Measurements from ENCODE around the gene MUC2. TPM values are rescaled to one million over a fixed set of nuclear protein-coding genes. Genes with fewer than 3 reads are reported as not detected.

The MUC2 gene
- total RNA-seq, 2 experiments from 2014 or later: not detected

DNA sequence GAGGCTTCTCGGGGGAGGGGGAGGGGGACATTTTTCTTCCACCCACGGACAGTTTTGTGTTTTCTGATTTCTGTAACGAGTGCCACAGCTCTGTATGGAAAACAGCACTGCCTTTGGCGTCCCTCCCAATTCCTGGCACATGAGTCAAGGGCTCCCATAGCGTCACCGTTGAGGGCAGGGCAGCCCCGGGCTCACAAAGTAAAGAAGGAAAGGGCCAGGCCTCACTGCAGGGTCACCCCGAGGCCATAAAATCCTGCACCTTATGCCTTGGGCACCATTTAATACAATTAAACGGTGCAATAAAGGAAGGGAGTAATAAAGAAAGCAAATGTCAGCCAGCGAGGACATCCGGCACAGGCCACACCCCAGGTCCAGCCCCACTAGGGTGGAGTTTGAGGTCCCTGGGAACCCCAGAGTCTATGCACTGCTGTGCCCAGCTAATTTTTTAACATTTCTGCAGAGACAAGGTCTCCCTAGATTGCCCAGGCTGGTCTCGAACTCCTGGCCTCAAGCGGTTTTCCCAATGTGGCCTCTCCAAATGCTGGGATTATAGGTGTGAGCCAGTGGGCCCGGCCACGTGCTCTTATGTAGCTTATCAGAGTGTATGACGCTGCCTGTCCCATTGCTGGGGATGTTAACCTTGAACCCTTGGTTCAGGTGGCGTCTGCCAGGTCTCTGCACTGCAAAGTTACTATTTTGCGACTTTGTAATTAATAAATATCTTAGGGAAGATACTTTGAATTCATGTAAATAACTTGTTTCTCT is 13.6 kb upstream of the MUC2 start:
- ChIA-PET CTCF (no interaction called here), POLR2A (no interaction called here)
- H3K4me3 Mint-ChIP-seq: no peak overlapping the region

DNA sequence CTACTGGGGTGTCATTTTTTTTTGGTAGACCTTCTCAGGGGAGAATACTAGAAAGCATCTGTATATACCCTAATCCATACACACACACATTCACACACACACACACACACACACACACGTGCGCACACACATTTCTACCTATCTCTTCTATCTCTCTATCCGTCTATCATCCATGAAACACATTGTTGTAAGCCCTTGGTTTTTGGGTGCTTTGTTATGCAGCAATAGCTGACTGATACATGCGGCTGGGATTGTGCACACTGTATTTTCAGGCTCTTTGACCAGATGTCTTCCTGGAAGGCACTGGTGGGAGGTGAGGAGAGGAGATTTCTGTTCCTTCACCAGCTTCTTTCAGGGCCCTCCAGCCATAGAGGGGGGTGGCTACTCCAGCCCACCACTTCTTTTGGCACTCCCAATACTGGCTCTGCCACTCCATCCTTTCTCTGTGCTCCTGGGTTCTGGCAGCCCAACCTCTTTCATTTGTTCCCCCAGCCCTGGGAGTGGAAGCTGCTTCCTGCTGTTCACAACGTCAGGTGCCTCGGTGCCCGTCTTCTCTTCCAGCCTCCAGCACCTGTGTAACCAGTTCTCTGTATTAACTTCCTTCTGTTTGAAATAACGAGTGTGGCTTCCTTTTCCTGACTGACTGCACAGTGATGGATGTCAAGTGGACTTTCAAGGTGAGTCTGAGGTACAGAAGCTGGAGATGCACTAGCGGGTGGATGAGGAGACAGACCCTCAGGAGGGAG is 12.4 kb upstream of the MUC2 start:
- POLR2A ChIA-PET: no interaction called here
- Mint-ChIP-seq H3K4me1 (no peaks in the 10 kb centered on the region), H3K27ac (no peak overlapping the region), H3K9me3 (peaks cover 4% of the 10 kb centered on the region), H3K36me3 (ENCODE audit: low read depth) (no peaks in the 10 kb centered on the region), H3K27me3 (peaks cover 30% of the 10 kb centered on the region), H3K4me3 (no peak overlapping the region)
- CTCF ChIA-PET: no interaction called here
- no peak for DNase-seq

More for the DNA sequence above, 13.6 kb upstream of the MUC2 start:
- DNase-seq: no peak
- peaks cover 29% of the 10 kb centered on the region for H3K27me3 Mint-ChIP-seq
- H3K4me1 Mint-ChIP-seq: no peaks in the 10 kb centered on the region
- no peaks in the 10 kb centered on the region for H3K36me3 Mint-ChIP-seq (ENCODE audit: low read depth)
- no peak overlapping the region for H3K27ac Mint-ChIP-seq
- peaks cover 4% of the 10 kb centered on the region for H3K9me3 Mint-ChIP-seq

DNA sequence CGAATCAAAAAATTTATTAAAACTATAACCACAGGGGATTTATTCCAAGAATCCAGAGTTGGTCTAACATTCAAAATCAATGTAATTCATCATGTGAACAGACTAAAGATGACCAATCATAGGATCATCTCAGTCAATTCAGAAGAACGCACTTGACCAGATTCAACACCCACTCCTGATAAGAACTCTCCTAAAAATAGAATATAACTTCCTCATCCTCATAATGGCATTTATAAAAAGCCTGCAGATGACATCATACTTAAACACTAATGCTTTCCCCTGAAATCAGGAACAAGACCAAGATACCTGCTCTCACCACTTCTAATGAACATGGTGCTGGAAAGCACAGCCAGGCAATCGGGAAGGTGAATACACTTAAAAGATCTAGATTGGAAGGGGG is 10.5 kb upstream of the MUC2 start:
- H3K27me3 Mint-ChIP-seq: peaks cover 26% of the 10 kb centered on the region
- POLR2A ChIA-PET: no interaction called here
- CTCF ChIA-PET: no interaction called here
- H3K9me3 Mint-ChIP-seq: peaks cover 4% of the 10 kb centered on the region
- H3K27ac Mint-ChIP-seq: no peak overlapping the region
- no peaks in the 10 kb centered on the region for H3K4me1 Mint-ChIP-seq
- no peaks in the 10 kb centered on the region for H3K36me3 Mint-ChIP-seq (ENCODE audit: low read depth)
- H3K4me3 Mint-ChIP-seq: no peak overlapping the region
- DNase-seq: no peak

DNA sequence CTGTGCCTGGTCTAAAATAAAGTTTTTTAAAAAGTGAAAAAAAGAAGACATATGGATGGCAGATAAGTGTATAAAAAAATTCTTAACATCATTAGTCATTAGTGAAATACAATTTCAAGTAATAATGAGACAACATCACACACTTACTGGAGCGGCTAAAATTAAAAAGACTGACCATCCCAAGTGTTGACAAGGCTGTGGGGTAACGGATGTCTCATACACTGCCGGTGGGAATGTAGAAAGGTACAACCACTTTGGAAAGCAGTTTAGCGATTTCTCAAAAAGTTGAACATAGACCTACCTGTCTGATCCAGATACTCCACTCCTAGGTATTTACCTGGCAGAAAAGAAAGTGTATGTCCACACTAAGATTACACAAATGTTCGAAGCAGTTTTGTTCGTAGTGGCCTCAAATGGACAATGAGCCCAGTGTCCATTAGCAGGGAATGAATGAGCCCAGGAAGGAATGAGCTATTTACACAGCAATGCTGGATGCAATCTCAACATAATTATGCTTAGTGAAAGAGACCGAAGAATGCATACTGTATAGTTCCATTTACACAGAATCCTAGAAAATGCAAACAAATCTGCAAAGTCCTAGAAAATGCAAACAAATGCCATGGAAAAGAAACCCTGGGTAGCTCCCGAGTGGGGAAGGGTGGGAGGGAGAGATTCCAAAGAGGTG is 6.7 kb upstream of the MUC2 start:
- ChIA-PET POLR2A (no interaction called here), CTCF (no interaction called here)
- Mint-ChIP-seq H3K4me3 (no peak overlapping the region), H3K36me3 (ENCODE audit: low read depth) (no peaks in the 10 kb centered on the region), H3K27me3 (peaks cover 19% of the 10 kb centered on the region), H3K9me3 (no peaks in the 10 kb centered on the region), H3K4me1 (no peaks in the 10 kb centered on the region), H3K27ac (no peak overlapping the region)
- no peak for DNase-seq

DNA sequence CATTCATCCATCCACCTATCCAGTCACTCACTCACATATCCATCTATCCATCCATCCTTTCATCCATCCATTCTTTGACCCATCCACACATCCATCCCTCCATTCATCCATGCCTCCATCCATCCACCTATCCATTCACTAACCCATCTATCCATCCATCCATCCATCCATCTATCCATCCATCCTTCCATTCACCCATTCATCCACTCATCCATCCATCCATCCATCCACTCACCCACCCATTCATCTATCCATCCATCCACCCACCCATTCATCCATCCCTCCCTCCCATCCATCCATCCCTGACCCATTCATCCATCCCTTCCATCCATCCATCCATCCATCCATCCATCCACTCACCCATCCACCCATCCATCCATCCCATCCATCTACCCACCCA is 4.9 kb upstream of the MUC2 start:
- no peak overlapping the region for H3K4me3 Mint-ChIP-seq
- H3K9me3 Mint-ChIP-seq: no peaks in the 10 kb centered on the region
- no peaks in the 10 kb centered on the region for H3K4me1 Mint-ChIP-seq
- no peak for DNase-seq
- ChIA-PET CTCF (no interaction called here), POLR2A (no interaction called here)
- no peak overlapping the region for H3K27ac Mint-ChIP-seq
- peaks cover 8% of the 10 kb centered on the region for H3K27me3 Mint-ChIP-seq
- H3K36me3 Mint-ChIP-seq (ENCODE audit: low read depth): no peaks in the 10 kb centered on the region

DNA sequence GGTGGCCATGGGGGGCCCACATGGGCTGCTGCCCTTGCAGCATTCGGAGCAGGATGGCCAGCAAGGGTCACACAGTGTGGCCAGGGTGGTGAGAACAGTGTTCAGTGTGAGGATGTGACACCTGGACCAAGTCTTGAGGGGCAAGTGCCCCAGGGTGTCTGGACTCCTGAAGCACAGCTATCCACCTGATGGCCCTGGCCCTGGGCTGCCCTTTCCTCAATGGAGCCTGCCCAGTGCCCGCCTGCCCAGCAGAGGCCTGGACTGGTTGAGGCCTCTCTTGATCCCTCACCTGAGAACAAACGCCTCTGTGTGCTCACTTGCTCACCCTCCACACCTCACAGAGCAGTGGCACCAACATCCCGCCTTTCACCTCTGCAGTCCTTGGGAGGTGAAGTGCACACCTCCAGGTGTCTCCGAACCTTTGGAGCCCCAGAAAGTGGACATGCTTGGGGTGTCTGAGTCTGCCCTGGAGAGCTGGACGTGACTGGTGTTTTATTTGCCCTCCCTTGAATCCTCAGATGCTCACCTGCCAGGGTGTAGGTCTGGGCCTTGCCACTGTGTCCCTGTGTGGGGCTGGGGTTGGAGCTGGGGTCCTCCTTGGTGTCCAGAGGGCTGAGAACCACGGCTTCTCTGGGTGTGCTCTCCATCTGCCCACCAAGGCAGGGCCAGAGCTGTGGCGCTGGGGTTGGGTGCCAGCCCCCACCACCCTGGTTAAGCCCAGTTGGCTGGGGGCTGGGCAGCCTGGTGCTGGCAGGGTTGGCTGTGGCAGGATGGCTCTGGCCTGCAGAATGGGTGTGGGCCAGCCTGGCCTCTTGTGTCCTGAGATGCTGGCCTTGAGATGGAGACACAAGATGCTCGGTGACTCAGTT is 3.8 kb upstream of the MUC2 start:
- ChIA-PET CTCF (no interaction called here), POLR2A (no interaction called here)
- no peak for DNase-seq
- H3K4me3 Mint-ChIP-seq: no peak overlapping the region
- H3K27ac Mint-ChIP-seq: no peak overlapping the region
- H3K4me1 Mint-ChIP-seq: no peaks in the 10 kb centered on the region
- no peaks in the 10 kb centered on the region for H3K36me3 Mint-ChIP-seq (ENCODE audit: low read depth)
- no peaks in the 10 kb centered on the region for H3K9me3 Mint-ChIP-seq
- peaks cover 5% of the 10 kb centered on the region for H3K27me3 Mint-ChIP-seq

DNA sequence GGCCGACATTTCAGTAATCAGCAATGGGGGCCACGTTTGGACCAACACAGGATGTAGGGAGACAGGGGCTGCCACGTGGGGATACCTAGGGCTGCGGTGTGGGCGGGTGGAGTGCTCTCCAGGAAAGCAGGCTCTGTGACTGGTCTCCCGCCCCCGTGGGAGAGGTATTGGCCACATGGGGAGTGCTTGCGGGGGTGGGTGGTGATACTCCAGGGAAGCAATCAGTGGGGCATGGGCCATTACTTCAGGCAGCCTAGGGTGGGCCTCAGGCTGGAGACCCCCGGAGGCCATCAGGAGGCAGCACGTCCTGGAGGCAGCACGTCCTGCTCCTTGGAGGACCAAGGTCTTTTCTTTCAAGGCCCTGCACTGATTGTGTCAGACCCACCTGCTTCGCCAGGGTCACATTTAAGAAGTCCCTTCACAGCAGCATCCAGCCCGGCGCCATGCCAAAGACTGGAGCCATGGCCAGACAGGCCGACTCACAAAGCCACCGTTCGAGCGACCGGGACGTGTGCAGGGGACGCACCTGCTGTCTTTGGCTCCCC is 3.0 kb upstream of the MUC2 start:
- Mint-ChIP-seq H3K4me3 (no peak overlapping the region), H3K36me3 (ENCODE audit: low read depth) (no peaks in the 10 kb centered on the region), H3K27ac (no peak overlapping the region), H3K4me1 (no peaks in the 10 kb centered on the region), H3K27me3 (peaks cover 4% of the 10 kb centered on the region), H3K9me3 (no peaks in the 10 kb centered on the region)
- CTCF ChIA-PET: no interaction called here
- DNase-seq: no peak
- POLR2A ChIA-PET: no interaction called here

DNA sequence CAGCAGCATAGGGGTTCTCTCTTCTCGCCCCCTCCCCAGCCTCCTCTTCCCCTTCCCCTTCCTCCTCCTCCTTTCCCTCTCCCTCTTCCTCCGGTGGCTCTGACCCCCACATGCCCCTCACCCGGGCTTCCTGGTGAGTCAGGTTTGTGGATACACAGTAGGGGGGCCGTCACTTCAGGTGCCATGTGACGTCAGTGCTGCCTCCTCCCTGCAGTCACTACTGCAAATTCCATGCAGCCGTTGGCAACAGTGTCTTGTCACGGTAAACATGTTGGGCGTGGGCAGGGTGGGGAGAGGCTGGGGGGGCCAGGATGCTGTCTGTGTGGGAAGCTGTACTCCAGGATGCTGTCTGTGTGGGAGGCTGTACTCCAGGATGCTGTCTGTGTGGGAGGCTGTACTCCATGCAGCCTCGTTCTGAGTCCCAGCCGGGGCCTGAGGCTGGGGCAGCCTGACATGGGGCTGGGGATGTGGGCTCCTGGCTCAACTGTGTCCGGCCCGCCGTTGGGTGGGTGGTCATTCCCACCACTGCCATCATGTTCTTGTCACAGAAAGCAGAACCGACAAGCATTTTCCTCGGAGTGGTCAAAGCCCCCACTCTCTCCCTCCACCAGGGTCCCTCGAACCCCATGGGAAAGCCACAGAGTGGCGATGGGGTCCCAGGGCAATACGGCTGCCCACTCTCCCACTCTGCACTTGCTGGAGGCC is 2.4 kb upstream of the MUC2 start:
- DNase-seq: no peak
- no peaks in the 10 kb centered on the region for H3K4me1 Mint-ChIP-seq
- H3K27me3 Mint-ChIP-seq: peaks cover 3% of the 10 kb centered on the region
- no peak overlapping the region for H3K27ac Mint-ChIP-seq
- POLR2A ChIA-PET: no interaction called here
- H3K9me3 Mint-ChIP-seq: no peaks in the 10 kb centered on the region
- H3K36me3 Mint-ChIP-seq (ENCODE audit: low read depth): no peaks in the 10 kb centered on the region
- CTCF ChIA-PET: no interaction called here
- H3K4me3 Mint-ChIP-seq: no peak overlapping the region

DNA sequence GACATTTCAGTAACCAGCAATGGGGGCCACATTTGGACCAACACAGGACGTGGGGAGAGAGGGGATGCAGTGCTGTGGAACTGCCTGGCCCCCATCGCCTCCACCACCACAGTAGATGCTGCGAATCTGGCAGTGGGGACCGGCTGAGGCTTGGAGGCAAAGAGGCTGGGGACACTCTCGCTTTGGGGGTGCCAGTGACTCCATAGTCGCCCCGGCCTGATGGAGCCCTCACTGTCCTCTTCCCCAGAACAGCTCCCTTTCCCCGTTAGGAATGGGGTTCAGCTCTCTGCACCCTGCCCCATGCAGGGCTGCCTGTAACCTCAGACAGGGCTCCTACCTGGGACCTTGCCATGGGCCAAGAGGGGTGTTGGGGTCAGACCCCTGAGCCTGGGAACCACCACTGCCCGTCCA is 1.8 kb upstream of the MUC2 start:
- H3K27ac Mint-ChIP-seq: no peak overlapping the region
- DNase-seq: no peak
- H3K36me3 Mint-ChIP-seq (ENCODE audit: low read depth): no peaks in the 10 kb centered on the region
- ChIA-PET CTCF (no interaction called here), POLR2A (no interaction called here)
- H3K27me3 Mint-ChIP-seq: peaks cover 3% of the 10 kb centered on the region
- H3K9me3 Mint-ChIP-seq: no peaks in the 10 kb centered on the region
- no peaks in the 10 kb centered on the region for H3K4me1 Mint-ChIP-seq
- H3K4me3 Mint-ChIP-seq: no peak overlapping the region

DNA sequence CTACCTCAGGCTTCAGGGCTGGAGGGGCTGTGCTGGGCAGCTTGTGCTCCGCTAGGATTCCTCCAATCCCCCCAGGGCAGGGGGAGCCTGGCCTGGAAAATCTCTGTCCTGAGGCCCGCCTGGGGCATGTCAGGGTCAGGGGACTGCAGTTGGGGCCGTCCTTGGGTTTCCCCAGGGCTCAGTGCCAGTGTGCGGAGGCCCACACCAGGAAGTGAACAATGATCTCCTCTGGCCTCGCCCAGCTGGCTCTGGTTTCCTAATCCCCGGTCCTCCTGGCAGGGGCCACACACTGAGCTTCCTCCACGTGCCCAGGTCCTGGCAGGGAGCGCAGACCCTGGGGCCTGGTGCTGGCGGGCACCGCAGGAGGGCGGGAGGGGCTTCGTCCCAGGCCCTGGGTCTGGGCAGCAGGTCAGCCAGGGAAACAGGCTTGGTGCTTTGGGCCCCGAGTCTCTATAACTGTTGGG is 1.4 kb upstream of the MUC2 start:
- H3K36me3 Mint-ChIP-seq (ENCODE audit: low read depth): no peaks in the 10 kb centered on the region
- ChIA-PET CTCF (no interaction called here), POLR2A (no interaction called here)
- H3K4me1 Mint-ChIP-seq: no peaks in the 10 kb centered on the region
- no peak for DNase-seq
- peaks cover 3% of the 10 kb centered on the region for H3K27me3 Mint-ChIP-seq
- H3K4me3 Mint-ChIP-seq: no peak overlapping the region
- H3K9me3 Mint-ChIP-seq: no peaks in the 10 kb centered on the region
- H3K27ac Mint-ChIP-seq: no peak overlapping the region

DNA sequence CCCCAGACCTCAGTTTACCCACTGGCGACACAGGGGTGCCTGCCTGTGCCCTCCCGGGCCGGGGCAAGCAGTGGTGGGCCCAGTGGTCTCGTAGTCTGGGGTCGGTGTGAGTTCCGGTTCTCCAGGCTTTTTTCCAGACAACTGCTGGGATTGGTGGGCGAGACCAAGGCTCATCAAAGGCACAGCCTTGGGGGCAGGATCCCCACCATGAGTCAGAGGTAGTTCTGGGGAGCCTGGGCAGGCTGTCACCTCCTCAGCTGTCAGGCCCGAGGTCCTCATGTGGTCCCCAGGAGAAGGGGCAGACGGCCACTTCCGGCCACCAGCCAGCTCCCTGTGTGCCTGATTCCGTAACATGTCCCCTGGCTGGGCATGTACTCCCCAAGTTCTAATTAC is 827 bp upstream of the MUC2 start:
- Mint-ChIP-seq H3K36me3 (ENCODE audit: low read depth) (no peaks in the 10 kb centered on the region), H3K27me3 (peaks cover 3% of the 10 kb centered on the region), H3K27ac (no peak overlapping the region), H3K4me1 (no peaks in the 10 kb centered on the region), H3K9me3 (no peaks in the 10 kb centered on the region), H3K4me3 (no peak overlapping the region)
- DNase-seq: no peak
- ChIA-PET POLR2A (no interaction called here), CTCF (no interaction called here)

DNA sequence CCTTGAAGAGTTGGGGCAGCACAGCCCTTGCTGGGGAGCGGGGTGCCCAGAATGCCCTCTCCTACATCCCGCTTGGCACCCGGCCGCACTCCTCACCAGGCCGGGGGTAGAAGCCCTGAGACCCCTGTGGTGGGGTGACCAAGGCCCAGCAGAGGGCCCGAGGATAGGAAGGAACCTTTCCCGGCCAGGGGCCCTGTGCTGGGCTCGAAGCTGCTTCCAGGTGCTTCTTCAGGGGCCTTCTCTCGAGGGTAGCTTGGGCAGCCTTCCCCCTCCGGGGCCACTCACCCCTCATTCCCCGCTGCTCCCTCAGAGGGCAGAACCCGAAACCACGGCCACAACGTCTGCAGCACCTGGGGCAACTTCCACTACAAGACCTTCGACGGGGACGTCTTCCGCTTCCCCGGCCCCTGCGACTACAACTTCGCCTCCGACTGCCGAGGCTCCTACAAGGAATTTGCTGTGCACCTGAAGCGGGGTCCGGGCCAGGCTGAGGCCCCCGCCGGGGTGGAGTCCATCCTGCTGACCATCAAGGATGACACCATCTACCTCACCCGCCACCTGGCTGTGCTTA is 752 bp downstream of the MUC2 start:
- POLR2A ChIA-PET: no interaction called here
- Mint-ChIP-seq H3K27me3 (no peaks in the 10 kb centered on the region), H3K9me3 (no peaks in the 10 kb centered on the region), H3K27ac (no peak overlapping the region), H3K4me3 (no peak overlapping the region), H3K4me1 (no peaks in the 10 kb centered on the region), H3K36me3 (ENCODE audit: low read depth) (no peaks in the 10 kb centered on the region)
- DNase-seq: no peak
- CTCF ChIA-PET: no interaction called here
